Endothelial cell (in vitro differentiated cells): ENCODE measurements around the gene NANOGP8. TPM values are rescaled to one million over a fixed set of nuclear protein-coding genes. Genes with fewer than 3 reads are reported as not detected.

Experiments used
- DNase-seq: peaks from one replicate; pipeline ENCODE4 v3.0.0; 2021; ENCODE audit warnings: low spot score
- H3K27ac Mint-ChIP-seq: one replicate; pipeline ENCODE4 v1.8.0; 2021; ENCODE audit warnings: mixed read lengths, inconsistent platforms; ENCODE audit not compliant: unreplicated experiment
- H3K27me3 Mint-ChIP-seq: one replicate; pipeline ENCODE4 v1.8.0; 2021; ENCODE audit warnings: mild to moderate bottlenecking, moderate library complexity, mixed read lengths, inconsistent platforms; ENCODE audit not compliant: unreplicated experiment
- H3K36me3 Mint-ChIP-seq: one replicate; pipeline ENCODE4 v1.8.0; 2021; ENCODE audit warnings: mild to moderate bottlenecking, low read depth, mixed read lengths, inconsistent platforms; ENCODE audit not compliant: unreplicated experiment
- H3K4me1 Mint-ChIP-seq: one replicate; pipeline ENCODE4 v1.8.0; 2021; ENCODE audit warnings: mild to moderate bottlenecking, mixed read lengths, inconsistent platforms; ENCODE audit not compliant: unreplicated experiment
- H3K4me3 Mint-ChIP-seq: one replicate; pipeline ENCODE4 v1.8.0; 2021; ENCODE audit warnings: mild to moderate bottlenecking, mixed read lengths, inconsistent platforms; ENCODE audit not compliant: unreplicated experiment
- H3K9me3 Mint-ChIP-seq: one replicate; pipeline ENCODE4 v1.8.0; 2021; ENCODE audit warnings: mixed read lengths, inconsistent platforms; ENCODE audit not compliant: unreplicated experiment
- CTCF ChIP-seq: fragments of 200-600 bp; sonication (generic); IDR thresholded peaks from one replicate; pipeline ENCODE4 v1.5.0; 2021; ENCODE audit warnings: antibody characterized with exemption; ENCODE audit not compliant: unreplicated experiment
- total RNA-seq: library from RNA; stranded (reverse); fragmentation: NEBNext Ultra II Directional; extraction: Animal tissue kit (Norgen Biotek cat#: 25700); gene quantifications from one replicate; pipeline ENCODE4 v1.2.1, GENCODE V29; 2021; ENCODE audit not compliant: unreplicated experiment

NANOGP8 gene
- total RNA-seq, 1 donor from 2014 or later: 0.64 TPM

DNA sequence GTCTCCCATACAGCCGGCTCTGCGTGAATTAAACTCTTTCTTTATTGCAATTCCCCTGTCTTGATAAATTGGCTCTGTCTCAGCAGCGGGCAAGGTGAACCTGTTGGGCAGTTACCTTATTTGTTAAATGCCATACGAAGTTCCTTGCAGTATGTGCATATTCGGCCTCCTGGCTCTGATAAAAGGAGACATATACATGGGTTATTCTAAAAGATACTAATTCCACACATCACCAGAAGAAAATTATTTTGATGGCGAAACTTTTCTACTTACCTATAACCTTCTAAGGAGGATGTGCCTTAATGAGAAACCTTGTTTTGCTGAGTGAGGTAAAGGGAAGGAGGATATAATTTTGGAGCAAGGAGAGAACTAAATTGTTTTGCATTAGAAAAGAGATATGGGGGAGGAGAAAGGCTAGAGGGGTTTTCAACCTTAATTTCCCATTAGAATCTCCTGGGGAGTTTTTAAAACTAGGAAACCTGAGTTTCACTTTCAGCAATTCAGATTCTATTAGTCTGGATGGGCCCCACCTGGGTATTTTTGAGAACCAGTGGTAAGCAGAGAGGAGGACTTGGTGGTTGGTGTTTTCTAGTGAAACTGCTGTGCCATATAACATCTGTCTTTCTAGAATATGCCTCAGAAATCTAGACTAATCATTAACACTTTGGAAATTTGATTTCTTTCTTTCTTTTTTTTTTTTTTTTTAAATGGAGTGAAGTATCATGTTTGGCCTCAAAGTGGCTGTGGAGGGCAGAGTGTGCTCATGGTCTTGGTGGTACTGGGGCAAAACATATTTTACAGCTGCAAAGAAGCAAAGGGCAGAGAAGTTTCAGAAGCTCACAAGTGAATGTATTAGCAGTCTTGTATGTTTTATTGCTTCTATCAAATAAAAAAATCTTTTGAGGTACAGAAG, 23.0 kb downstream of the NANOGP8 start:
- no peak overlapping the region for H3K4me3 Mint-ChIP-seq
- peaks cover 3% of the 10 kb centered on the region for H3K27me3 Mint-ChIP-seq
- peaks cover 19% of the 10 kb centered on the region for H3K4me1 Mint-ChIP-seq
- H3K36me3 Mint-ChIP-seq: no peaks in the 10 kb centered on the region
- H3K9me3 Mint-ChIP-seq: no peaks in the 10 kb centered on the region
- DNase-seq: no peak
- no peak for TF ChIP-seq CTCF
- no peak overlapping the region for H3K27ac Mint-ChIP-seq

- no peaks in the 10 kb centered on the region for H3K9me3 Mint-ChIP-seq
- H3K27me3 Mint-ChIP-seq: peaks cover 3% of the 10 kb centered on the region
- no peak for DNase-seq
- peaks cover 18% of the 10 kb centered on the region for H3K4me1 Mint-ChIP-seq
- H3K4me3 Mint-ChIP-seq: no peak overlapping the region
- no peak for TF ChIP-seq CTCF
- peak overlapping the region; percentile 24 for H3K27ac Mint-ChIP-seq
- no peaks in the 10 kb centered on the region for H3K36me3 Mint-ChIP-seq
These were observed 23.8 kb downstream of the NANOGP8 start for GRCh38 chr15:35061161-35061824.

DNA sequence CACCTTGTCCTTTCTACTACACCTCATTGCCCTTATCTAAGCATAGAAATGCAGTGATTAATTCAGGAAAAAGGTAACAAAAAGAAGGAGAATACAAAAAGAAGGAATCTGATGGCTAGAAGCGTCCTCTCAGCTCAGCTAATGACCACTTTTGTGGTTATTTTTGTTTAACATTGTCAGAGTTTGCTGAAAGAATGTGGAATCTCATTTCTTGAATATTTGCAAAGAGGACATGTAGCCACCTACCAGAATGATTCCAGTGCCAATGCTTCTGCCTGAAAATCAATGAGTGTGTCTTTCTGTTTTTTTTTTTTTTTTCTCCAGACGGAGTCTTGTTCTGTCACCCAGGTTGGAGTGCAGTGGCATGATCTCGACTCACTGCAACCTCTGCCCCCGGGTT, 24.5 kb downstream of the NANOGP8 start:
- TF ChIP-seq CTCF: no peak
- DNase-seq: no peak
- H3K4me3 Mint-ChIP-seq: no peak overlapping the region
- no peaks in the 10 kb centered on the region for H3K9me3 Mint-ChIP-seq
- peaks cover 3% of the 10 kb centered on the region for H3K27me3 Mint-ChIP-seq
- H3K27ac Mint-ChIP-seq: no peak overlapping the region
- H3K4me1 Mint-ChIP-seq: peaks cover 18% of the 10 kb centered on the region
- no peaks in the 10 kb centered on the region for H3K36me3 Mint-ChIP-seq

GRCh38 chr15:35058534-35059054, 26.5 kb downstream of the NANOGP8 start:
- Mint-ChIP-seq H3K27ac (peak overlapping the region; percentile 61), H3K9me3 (no peaks in the 10 kb centered on the region), H3K4me3 (no peak overlapping the region), H3K36me3 (no peaks in the 10 kb centered on the region), H3K4me1 (peaks cover 18% of the 10 kb centered on the region), H3K27me3 (peaks cover 4% of the 10 kb centered on the region)
- no peak for DNase-seq
- no peak for TF ChIP-seq CTCF
